HG03025 (cell line): ENCODE data around the gene NUP188.
"Not testable (repeated sequence)": the region's sequence is repeated elsewhere in the genome, so short reads cannot be mapped to it uniquely, and the experiment has no call there.

ENCODE experiments used
- ATAC-seq: cut with Tn5 transposase; IDR thresholded peaks from one replicate; pipeline ENCODE4 v1.9.1; 2021; ENCODE audit warnings: mild to moderate bottlenecking, moderate library complexity; ENCODE audit not compliant: unreplicated experiment, low FRiP score

The NUP188 gene

GRCh38 chr9:128940271-128940921, 7.1 kb upstream of the NUP188 start:
- no peak for ATAC-seq

GRCh38 chr9:128940946-128941755, 6.3 kb upstream of the NUP188 start:
- ATAC-seq = no peak

GRCh38 chr9:128943832-128944620, 3.5 kb upstream of the NUP188 start:
- no peak for ATAC-seq

GRCh38 chr9:128944966-128945365, 2.5 kb upstream of the NUP188 start:
- ATAC-seq = not testable (repeated sequence)

DNA sequence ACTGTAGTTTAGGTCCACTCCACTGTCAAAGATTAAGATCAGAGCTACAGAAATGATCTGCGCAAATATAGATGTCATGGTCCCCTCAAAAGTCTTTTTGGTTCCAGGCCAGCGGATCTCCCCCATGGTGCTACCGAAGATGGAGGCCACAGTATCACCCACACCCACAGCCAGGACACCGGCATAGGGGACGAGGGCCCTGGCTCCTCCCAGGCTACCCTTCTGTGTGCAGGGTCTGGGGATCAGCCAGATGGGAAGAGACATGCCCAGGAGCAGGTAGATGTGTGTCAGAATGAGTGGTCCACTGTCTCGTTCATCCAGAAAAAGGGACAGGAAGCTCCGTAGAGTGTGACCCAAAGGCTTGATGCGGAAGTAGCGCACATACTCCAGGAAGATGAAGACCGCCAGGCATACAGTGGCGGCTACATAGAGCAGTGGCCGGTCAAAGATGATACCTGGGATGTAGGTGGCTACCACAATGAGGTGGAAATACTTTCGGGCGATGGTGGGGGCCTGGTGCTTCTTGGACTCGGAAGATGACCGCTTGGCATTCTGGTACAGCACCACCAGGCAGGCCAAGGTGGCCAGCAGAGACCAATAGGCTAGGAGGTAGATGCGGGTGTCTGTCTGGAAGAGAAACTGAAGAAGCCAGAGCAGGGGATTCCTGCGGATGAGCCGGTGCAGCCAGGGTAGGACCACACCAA, 1.5 kb upstream of the NUP188 start:
- ATAC-seq = no peak

DNA sequence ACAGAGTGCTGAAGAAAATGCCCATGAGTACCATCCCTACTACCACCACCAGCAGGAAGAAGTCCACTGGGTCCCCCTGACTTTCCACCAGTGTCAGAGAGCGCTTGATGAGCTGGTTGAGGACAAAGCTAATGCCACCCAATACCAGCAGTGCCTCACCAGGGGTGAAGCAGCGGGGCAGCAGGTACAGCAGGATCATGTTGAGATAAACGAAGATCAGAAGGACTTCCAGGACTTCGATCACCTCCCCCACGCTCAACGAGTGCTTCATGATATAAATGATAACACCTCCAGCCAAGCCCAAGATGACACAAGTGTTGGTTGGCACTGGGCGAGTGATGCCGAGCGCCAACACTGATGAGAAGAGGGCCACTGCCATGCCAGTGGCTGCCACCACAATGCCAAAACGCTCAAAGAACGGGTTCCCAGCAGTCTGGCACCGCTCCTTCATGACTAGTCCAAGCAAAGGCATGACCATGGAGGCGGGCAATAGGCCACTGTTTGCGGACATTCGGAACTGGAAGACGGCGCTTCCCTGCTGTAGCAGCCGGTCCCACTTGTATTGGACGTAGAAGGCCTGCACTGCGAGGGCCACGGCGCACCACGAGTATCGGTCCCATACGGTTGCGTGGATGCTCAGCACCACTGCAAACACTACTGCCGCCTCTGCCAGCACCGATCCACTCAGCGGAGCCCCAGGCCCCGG, 775 bp upstream of the NUP188 start:
- peak; percentile 9 for ATAC-seq

- no peak for ATAC-seq
Measured at GRCh38 chr9:128947277-128947526, 297 bp upstream of the NUP188 start.

GRCh38 chr9:128961403-128961802, 13.9 kb downstream of the NUP188 start:
- not testable (repeated sequence) for ATAC-seq

- no peak for ATAC-seq
Measured at GRCh38 chr9:128969491-128969890, 22.0 kb downstream of the NUP188 start.

DNA sequence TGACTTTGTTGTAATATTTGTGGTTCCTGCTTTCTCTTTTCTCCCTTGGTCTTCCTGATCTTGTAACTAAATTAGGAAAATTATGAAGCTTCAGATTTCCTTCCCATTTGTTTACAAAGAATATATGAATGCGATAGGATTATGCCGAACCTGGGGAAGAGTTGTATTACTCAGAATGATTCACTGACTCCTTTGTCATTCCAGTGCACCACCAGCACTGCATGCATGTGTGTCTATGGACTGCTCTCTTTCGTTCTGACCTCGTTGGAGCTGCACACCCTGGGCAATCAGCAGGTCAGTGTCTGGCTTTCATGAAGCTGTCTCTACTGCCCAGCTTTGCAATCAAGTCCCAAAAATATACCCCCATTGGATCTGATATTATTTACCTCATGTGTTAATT, 25.5 kb downstream of the NUP188 start:
- no peak for ATAC-seq

DNA sequence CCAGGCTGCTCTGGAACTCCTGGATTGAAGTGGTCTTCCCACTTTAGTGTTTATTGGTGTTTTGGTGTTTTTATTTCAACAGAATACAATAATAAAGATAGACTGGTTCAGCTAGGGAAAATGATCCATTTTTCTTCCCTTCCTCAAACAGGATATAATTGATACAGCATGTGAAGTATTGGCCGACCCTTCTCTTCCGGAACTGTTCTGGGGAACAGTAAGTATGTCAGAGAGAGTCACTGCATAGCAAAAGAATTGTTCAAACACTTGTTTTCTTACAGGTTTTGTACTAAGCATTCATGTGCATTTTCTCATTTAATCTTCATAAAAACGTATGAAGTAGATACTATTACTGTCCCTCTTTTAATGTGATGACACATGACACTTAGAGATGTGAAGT, 31.6 kb downstream of the NUP188 start:
- ATAC-seq = no peak

DNA sequence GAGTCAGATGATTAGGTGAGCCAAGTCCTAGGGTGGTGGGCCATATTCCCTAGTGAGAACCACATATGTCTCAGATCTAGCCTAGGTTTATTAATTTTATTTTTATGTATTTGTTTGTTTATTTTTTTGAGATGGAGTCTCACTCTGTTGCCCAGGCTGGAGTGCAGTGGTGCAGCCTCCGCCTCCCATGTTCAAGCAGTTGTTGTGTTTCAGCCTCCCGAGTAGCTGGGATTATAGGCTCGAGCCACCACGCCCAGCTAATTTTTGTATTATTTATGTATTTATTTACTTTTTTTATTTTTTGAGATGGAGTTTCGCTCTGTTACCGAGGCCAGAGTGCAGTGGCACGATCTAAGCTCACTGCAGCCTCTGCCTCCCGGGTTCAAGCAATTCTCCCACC, 36.0 kb downstream of the NUP188 start:
- no peak for ATAC-seq

DNA sequence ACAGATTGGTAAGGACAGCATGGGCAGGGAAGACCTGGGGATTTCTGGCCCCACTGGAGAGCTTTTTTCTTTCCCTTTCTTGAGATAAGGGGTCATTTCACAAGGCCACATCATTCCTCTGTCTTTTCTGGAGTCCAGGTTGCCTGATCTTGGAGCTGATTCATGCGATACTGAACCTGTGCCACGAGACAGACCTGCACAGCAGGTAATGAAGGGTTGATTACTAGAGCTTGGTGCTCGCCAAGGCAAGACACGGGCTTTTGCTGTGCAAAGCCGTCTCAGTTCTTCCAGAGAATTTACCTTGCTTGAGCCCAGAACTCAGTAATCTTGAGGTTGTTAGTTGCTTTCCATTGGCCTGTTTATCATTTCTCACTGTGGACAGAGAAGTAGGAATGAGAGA, 39.2 kb downstream of the NUP188 start:
- no peak for ATAC-seq

- no peak for ATAC-seq
Measured at GRCh38 chr9:128987805-128988204, 40.3 kb downstream of the NUP188 start.

DNA sequence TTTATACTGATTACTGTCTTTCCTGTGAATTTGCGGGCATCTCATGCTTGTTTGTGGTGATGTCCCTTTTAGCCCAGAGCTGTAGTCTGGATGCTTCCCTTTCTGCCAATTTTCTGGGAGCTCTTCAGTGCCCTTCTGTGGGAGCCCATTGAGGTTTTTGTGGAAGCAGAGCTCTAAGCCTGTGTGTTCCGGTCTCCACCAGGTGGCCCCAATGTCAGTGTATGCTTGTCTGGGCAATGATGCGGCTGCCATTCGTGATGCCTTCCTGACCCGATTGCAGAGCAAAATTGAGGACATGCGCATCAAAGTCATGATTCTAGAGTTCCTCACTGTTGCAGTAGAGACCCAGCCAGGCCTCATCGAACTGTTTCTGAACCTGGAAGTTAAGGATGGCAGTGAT, 45.5 kb downstream of the NUP188 start:
- no peak for ATAC-seq

GRCh38 chr9:128995791-128996190, 48.3 kb downstream of the NUP188 start:
- ATAC-seq = no peak

GRCh38 chr9:128998462-128998861, 51.0 kb downstream of the NUP188 start:
- no peak for ATAC-seq

DNA sequence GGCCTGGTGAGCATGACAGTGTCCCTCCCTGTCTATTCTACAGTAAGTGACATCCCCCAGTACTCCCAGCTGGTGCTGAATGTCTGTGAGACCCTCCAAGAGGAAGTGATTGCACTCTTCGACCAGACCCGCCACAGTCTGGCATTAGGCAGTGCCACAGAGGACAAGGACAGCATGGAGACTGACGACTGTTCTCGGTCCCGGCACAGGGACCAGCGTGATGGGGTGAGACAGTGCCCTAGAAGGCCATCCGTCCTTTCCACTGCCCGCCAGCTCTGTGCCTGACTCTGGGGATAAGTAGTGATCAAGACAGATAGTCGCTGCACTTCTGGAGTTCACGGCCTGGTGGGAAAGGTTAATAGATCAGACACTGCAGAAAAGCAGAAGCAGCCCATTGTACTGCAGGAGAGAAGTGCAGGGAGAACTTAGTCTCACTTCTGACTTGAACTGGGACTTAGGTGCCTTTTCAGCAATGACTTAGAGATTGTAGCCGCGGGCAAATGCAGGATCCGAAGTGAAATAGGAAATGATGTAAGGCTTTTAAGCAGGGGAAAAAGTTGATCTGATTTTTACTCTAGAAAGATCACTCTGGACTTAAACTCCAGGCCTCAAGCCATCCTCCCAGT, 52.2 kb downstream of the NUP188 start:
- ATAC-seq = no peak

DNA sequence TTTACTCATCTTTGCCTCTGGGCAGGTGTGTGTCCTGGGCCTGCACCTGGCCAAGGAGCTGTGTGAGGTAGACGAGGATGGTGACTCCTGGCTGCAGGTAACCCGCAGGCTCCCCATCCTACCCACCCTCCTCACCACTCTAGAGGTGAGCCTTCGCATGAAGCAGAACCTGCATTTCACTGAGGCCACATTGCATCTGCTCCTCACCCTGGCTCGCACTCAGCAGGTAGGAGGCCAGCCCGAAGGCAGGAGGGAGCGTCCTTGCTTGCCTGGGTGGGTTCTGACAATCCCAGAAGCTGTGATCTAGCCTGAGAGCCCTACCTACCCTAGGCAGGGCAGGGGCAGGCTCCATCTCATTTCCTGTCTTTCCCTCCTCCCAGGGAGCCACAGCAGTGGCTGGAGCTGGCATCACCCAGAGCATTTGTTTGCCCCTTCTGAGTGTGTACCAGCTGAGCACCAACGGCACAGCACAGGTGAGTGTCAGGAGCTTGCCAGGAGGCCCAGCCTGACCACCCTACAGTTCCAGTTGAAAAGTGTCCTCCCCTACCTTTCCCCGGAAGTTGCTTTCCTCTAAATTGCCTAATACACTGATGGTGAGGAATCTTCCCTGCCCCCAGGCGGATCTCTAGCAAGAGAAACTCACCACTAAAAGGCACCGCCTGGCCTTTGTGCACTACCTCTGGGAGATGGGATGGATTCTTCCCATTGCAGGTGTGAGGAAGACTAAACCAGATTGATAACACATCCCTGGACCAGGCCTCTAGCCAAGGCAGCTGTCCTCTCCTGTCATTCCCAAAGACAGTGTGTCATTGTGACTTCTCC, 54.2 kb downstream of the NUP188 start:
- no peak for ATAC-seq
